PC-9 (cell line): ENCODE results near the gene SRP19.

Experiments
- CTCF ChIP-seq: fragments of 200-600 bp; sonication (generic); conservative IDR thresholded peaks from 2 replicates; pipeline ENCODE4 v1.6.1; 2017; ENCODE audit warnings: mixed run types, antibody characterized with exemption, mild to moderate bottlenecking, moderate library complexity
- EZH2 ChIP-seq: fragments of 200-600 bp; sonication (generic); IDR thresholded peaks from 2 replicates; pipeline ENCODE4 v1.8.0; 2017; ENCODE audit warnings: antibody characterized with exemption, low read depth

DNA sequence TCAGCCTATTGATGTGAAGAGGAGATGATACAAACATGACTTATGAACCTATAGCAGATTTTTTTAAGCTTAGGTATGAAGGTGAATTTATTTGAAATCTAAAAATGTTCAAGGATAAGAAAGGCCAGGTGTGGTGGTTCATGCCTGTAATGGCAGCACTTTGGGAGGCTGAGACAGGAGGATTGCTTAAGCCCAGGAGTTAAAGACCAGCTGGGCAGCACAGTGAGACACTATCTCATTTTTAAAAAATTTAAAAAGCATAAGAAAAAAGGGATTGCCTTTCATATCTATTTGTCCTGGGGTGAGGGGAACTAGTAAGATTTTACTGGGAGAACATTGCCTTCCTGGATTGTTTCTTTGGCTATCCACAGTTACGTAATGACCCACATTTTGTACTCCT lies 40.8 kb upstream of the SRP19 start:
- TF ChIP-seq CTCF (no peak), EZH2 (no peak)
